A549 treated with DMSO at 1 μM for 4 hours (cell line): ENCODE measurements around the gene ITLN2. TPM values are rescaled to one million over a fixed set of nuclear protein-coding genes. Genes with fewer than 3 reads are reported as not detected.

Experiments used
- total RNA-seq: library from RNA; stranded (reverse); fragments of 200-300 nt; extraction: Qiagen RNA extraction; gene quantifications from 5 replicates; pipeline ENCODE4 v1.2.3, GENCODE V29; 2022; ENCODE audit warnings: low read depth

The ITLN2 gene
- 0.14 to 0.30 TPM (median 0.14 TPM) in 3 of 5 replicates, not detected in the others for total RNA-seq

DNA sequence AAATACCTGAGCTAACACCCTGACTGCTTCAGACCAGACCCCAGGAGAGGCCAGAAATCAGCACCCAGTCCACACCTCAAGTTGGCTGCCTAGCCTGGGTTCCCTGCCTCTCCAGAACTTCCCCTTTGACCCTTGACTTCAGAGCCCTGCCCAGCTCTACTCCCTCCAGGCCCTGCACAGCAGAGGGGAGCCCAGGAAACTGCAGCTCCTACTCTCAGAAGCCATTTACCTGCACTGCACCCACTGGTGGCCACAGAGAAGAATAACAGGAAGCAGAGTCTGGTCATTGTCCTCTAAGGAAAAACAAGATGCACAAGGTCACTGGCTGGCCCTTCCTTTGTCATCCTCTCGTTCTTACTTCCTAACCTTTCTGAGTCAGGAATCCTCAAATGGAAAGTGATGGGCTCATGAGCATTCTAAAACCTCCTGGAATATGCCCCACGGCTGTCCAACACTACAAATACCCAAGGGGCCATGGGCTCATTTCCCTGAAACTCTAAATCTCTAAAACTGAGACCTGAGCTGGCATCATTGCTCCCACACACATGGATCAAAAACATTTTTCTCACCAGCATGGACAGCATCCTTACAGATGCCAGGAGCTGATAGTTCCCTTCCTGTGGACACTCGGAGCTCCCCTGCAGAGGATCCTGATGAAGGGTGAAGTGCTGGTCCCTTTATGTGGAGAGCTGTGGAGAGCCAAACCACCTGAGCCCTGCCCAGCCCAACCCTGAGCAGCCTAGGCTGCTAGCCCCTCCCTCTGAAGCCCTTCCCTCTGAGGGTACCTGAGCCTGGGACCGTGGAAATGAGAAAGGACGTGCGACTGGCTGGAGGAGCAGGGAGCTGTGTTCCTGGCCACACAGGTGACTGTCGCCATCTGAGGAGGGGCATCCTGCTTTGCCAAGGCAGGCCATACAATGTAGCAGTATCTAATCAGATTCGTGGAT is at the start of gene ITLN2:
TSS of gene ITLN2 (minus strand) at position 652 of the 947 bp plus-strand sequence. CDS start at position 584, 68 bp downstream.

Other genes with a start within 250 kb of the ITLN2 start
- not detected in 5 replicates for gene CD48, start 243.0 kb downstream of the ITLN2 start, total RNA-seq
- gene SLAMF7, start 215.6 kb downstream of the ITLN2 start, total RNA-seq, result 1.6 to 4.0 TPM (median 2.6 TPM) in 5 replicates
- 0.07 to 0.18 TPM (median 0.11 TPM) in 4 of 5 replicates, not detected in the other for gene LY9, start 158.6 kb downstream of the ITLN2 start, total RNA-seq
- not detected in 5 replicates for gene CD244, start 91.9 kb downstream of the ITLN2 start, total RNA-seq
- gene ITLN1, start 69.6 kb downstream of the ITLN2 start, total RNA-seq, result not detected in 5 replicates
- 45.4 to 56.7 TPM (median 50.6 TPM) in 5 replicates for gene F11R, start 66.3 kb upstream of the ITLN2 start, total RNA-seq
- 0.21 to 0.46 TPM (median 0.24 TPM) in 3 of 5 replicates, not detected in the others for gene TSTD1, start 84.2 kb upstream of the ITLN2 start, total RNA-seq
- gene USF1, start 91.2 kb upstream of the ITLN2 start, total RNA-seq, result 48.5 to 57.3 TPM (median 53.1 TPM) in 5 replicates
- gene ARHGAP30, start 115.1 kb upstream of the ITLN2 start, total RNA-seq, result 0.06 to 0.13 TPM (median 0.10 TPM) in 5 replicates
- gene NECTIN4, start 134.7 kb upstream of the ITLN2 start, total RNA-seq, result 1.3 to 1.9 TPM (median 1.7 TPM) in 5 replicates
- gene KLHDC9, start 143.6 kb upstream of the ITLN2 start, total RNA-seq, result 1.6 to 1.7 TPM (median 1.7 TPM) in 5 replicates
- 113 to 124 TPM (median 120 TPM) in 5 replicates for gene PFDN2, start 163.2 kb upstream of the ITLN2 start, total RNA-seq
- 26.6 to 33.0 TPM (median 31.3 TPM) in 5 replicates for gene NIT1, start 163.3 kb upstream of the ITLN2 start, total RNA-seq
- gene DEDD, start 177.9 kb upstream of the ITLN2 start, total RNA-seq, result 25.0 to 32.8 TPM (median 29.9 TPM) in 5 replicates
- gene UFC1, start 199.2 kb upstream of the ITLN2 start, total RNA-seq, result 87.3 to 130 TPM (median 91.1 TPM) in 5 replicates
- gene USP21, start 204.7 kb upstream of the ITLN2 start, total RNA-seq, result 15.4 to 27.5 TPM (median 23.2 TPM) in 5 replicates
- gene PPOX, start 211.6 kb upstream of the ITLN2 start, total RNA-seq, result 11.6 to 17.2 TPM (median 15.2 TPM) in 5 replicates
- 26.9 to 33.2 TPM (median 29.5 TPM) in 5 replicates for gene B4GALT3, start 222.7 kb upstream of the ITLN2 start, total RNA-seq
- gene ADAMTS4, start 244.2 kb upstream of the ITLN2 start, total RNA-seq, result not detected in 5 replicates
- gene NDUFS2, start 247.6 kb upstream of the ITLN2 start, total RNA-seq, result 76.9 to 109 TPM (median 79.7 TPM) in 5 replicates